ENCODE measurements around the gene CCNY. TPM values are rescaled to one million over a fixed set of nuclear protein-coding genes. Genes with fewer than 3 reads are reported as not detected.

CCNY gene
- total and polyA plus RNA-seq, 8 donors: 60.9 to 87.6 (median 81.7) TPM

DNA sequence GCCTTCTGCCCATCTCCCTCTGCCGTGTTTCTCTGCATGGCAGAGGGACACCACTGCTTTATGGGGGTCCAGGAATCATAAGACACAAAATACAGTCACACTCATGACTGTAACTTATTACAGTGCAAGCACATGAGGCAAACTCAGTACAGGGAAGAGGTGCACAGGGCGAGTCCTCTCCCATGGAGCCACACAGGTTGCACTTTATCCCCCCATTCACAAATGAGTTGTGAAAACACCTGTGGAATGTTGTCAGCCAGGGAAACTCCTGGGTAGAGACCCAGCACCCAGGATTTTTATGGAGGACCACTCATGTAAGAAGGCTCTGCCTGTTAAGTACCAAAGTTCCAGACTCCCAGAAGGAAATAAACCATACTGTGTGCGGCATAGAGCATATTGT, 161.6 kb downstream of the CCNY start:
- Histone ChIP-seq H3K4me1 (peaks cover 8 to 30% of the 10 kb centered on the region in 2 donors), H3K9me3 (no peaks in the 10 kb centered on the region), H3K4me3 (no peak overlapping the region), H3K27me3 (no peaks in the 10 kb centered on the region), H3K27ac (no peak overlapping the region), H3K36me3 (no peaks in the 10 kb centered on the region)
- DNase-seq (no peak), ATAC-seq (no peak)
- TF ChIP-seq, protein P1, sequence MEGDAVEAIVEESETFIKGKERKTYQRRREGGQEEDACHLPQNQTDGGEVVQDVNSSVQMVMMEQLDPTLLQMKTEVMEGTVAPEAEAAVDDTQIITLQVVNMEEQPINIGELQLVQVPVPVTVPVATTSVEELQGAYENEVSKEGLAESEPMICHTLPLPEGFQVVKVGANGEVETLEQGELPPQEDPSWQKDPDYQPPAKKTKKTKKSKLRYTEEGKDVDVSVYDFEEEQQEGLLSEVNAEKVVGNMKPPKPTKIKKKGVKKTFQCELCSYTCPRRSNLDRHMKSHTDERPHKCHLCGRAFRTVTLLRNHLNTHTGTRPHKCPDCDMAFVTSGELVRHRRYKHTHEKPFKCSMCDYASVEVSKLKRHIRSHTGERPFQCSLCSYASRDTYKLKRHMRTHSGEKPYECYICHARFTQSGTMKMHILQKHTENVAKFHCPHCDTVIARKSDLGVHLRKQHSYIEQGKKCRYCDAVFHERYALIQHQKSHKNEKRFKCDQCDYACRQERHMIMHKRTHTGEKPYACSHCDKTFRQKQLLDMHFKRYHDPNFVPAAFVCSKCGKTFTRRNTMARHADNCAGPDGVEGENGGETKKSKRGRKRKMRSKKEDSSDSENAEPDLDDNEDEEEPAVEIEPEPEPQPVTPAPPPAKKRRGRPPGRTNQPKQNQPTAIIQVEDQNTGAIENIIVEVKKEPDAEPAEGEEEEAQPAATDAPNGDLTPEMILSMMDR (IDR thresholded peaks at IDR 0.05): no peak
- intact Hi-C loops (cut with DNase I): no loop called here

GRCh38 chr10:35498693-35499092, 162.4 kb downstream of the CCNY start:
- TF ChIP-seq, protein P1 (IDR thresholded peaks at IDR 0.05): no peak
- Histone ChIP-seq H3K4me3 (no peak overlapping the region), H3K27ac (no peak overlapping the region), H3K9me3 (no peaks in the 10 kb centered on the region), H3K4me1 (peaks cover 8 to 24% of the 10 kb centered on the region in 2 donors), H3K36me3 (no peaks in the 10 kb centered on the region), H3K27me3 (no peaks in the 10 kb centered on the region)
- ATAC-seq: no peak
- intact Hi-C loops (cut with DNase I): no loop called here
- DNase-seq: no peak

- Histone ChIP-seq H3K27me3 (no peaks in the 10 kb centered on the region), H3K27ac (no peak overlapping the region), H3K36me3 (no peaks in the 10 kb centered on the region), H3K9me3 (no peaks in the 10 kb centered on the region), H3K4me1 (no peaks in the 10 kb centered on the region), H3K4me3 (no peak overlapping the region)
- ATAC-seq (no peak), DNase-seq (no peak)
- TF ChIP-seq, protein P1 (IDR thresholded peaks at IDR 0.05): no peak
- intact Hi-C loops (cut with DNase I): no loop called here
Measured at GRCh38 chr10:35501923-35502322, 165.6 kb downstream of the CCNY start.

GRCh38 chr10:35502692-35503091, 166.4 kb downstream of the CCNY start:
- TF ChIP-seq, protein P1 (IDR thresholded peaks at IDR 0.05): no peak
- Histone ChIP-seq H3K4me3 (no peak overlapping the region), H3K27me3 (no peaks in the 10 kb centered on the region), H3K36me3 (no peaks in the 10 kb centered on the region), H3K27ac (no peak overlapping the region), H3K9me3 (no peaks in the 10 kb centered on the region), H3K4me1 (no peaks in the 10 kb centered on the region)
- intact Hi-C loops (cut with DNase I): no loop called here
- no peak for DNase-seq
- no peak for ATAC-seq

GRCh38 chr10:35503578-35503977, 167.3 kb downstream of the CCNY start:
- ATAC-seq (no peak), DNase-seq (no peak)
- Histone ChIP-seq H3K4me1 (no peaks in the 10 kb centered on the region), H3K36me3 (no peaks in the 10 kb centered on the region), H3K27ac (no peak overlapping the region), H3K4me3 (no peak overlapping the region), H3K27me3 (no peaks in the 10 kb centered on the region), H3K9me3 (no peaks in the 10 kb centered on the region)
- intact Hi-C loops (cut with DNase I): no loop called here
- TF ChIP-seq, protein P1 (IDR thresholded peaks at IDR 0.05): no peak
